ENCODE data around the gene SP5.

DNA sequence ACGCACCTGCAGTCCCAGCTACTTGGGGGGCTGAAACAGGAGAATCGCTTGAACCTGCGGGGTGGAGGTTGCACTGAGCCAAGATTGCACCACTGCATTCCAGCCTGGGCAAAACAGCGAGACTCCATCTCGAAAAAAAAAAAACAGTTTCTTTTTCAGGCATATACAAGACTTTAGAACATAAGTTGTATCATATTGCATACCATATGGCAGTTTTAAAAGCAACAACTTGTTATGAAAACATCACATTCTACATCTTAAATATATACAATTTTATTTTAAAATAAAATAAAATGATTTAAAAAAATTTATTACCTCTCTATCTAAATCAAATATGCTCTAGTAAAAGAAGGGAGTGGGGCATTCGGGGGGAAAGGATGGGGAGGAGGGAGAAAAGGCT lies 39.4 kb upstream of the SP5 start:
- TF ChIP-seq, protein P1, sequence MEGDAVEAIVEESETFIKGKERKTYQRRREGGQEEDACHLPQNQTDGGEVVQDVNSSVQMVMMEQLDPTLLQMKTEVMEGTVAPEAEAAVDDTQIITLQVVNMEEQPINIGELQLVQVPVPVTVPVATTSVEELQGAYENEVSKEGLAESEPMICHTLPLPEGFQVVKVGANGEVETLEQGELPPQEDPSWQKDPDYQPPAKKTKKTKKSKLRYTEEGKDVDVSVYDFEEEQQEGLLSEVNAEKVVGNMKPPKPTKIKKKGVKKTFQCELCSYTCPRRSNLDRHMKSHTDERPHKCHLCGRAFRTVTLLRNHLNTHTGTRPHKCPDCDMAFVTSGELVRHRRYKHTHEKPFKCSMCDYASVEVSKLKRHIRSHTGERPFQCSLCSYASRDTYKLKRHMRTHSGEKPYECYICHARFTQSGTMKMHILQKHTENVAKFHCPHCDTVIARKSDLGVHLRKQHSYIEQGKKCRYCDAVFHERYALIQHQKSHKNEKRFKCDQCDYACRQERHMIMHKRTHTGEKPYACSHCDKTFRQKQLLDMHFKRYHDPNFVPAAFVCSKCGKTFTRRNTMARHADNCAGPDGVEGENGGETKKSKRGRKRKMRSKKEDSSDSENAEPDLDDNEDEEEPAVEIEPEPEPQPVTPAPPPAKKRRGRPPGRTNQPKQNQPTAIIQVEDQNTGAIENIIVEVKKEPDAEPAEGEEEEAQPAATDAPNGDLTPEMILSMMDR (IDR thresholded peaks at IDR 0.05; ENCODE audit: low read depth, low read length, poor library complexity, severe bottlenecking), result no peak
- no peak for TF ChIP-seq EZH2phosphoT487 (IDR thresholded peaks at IDR 0.05; ENCODE audit: borderline replicate concordance, low read length)

Data from DOHH2 (cell line).